Measurements from ENCODE around the gene MAP4K2. TPM values are rescaled to one million over a fixed set of nuclear protein-coding genes. Genes with fewer than 3 reads are reported as not detected.

MAP4K2 gene
- total and polyA plus RNA-seq, 8 donors, result 2.3 to 66.9 (median 13.4) TPM

GRCh38 chr11:64800303-64801157, 2.5 kb downstream of the MAP4K2 start:
- Histone ChIP-seq H3K27me3 (no peaks in the 10 kb centered on the region), H3K27ac (peak overlapping the region in 3 of 5 donors; percentile 29 to 90 (median 85)), H3K36me3 (peaks cover 9 to 68% (median 53%) of the 10 kb centered on the region in 4 donors), H3K9me3 (no peaks in the 10 kb centered on the region), H3K4me1 (peaks cover 24 to 35% (median 33%) of the 10 kb centered on the region in 4 donors), H3K4me3 (no peak overlapping the region)
- DNase-seq, result no peak
- intact Hi-C loops (cut with DNase I; ENCODE audit: low total_unique reads), result no loop called here
- WGBS, 5 donors, result 77 to 89% (median 80%) methylated on average over 16 to 26 of the region's 26 CpGs
- TF ChIP-seq, protein P1, sequence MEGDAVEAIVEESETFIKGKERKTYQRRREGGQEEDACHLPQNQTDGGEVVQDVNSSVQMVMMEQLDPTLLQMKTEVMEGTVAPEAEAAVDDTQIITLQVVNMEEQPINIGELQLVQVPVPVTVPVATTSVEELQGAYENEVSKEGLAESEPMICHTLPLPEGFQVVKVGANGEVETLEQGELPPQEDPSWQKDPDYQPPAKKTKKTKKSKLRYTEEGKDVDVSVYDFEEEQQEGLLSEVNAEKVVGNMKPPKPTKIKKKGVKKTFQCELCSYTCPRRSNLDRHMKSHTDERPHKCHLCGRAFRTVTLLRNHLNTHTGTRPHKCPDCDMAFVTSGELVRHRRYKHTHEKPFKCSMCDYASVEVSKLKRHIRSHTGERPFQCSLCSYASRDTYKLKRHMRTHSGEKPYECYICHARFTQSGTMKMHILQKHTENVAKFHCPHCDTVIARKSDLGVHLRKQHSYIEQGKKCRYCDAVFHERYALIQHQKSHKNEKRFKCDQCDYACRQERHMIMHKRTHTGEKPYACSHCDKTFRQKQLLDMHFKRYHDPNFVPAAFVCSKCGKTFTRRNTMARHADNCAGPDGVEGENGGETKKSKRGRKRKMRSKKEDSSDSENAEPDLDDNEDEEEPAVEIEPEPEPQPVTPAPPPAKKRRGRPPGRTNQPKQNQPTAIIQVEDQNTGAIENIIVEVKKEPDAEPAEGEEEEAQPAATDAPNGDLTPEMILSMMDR (IDR thresholded peaks at IDR 0.05), result no peak
- TF ChIP-seq EP300 (IDR thresholded peaks at IDR 0.05), result no peak
- no peak for TF ChIP-seq POLR2A (IDR thresholded peaks at IDR 0.05)
- TF ChIP-seq POLR2AphosphoS5 (IDR thresholded peaks at IDR 0.05), result no peak

DNA sequence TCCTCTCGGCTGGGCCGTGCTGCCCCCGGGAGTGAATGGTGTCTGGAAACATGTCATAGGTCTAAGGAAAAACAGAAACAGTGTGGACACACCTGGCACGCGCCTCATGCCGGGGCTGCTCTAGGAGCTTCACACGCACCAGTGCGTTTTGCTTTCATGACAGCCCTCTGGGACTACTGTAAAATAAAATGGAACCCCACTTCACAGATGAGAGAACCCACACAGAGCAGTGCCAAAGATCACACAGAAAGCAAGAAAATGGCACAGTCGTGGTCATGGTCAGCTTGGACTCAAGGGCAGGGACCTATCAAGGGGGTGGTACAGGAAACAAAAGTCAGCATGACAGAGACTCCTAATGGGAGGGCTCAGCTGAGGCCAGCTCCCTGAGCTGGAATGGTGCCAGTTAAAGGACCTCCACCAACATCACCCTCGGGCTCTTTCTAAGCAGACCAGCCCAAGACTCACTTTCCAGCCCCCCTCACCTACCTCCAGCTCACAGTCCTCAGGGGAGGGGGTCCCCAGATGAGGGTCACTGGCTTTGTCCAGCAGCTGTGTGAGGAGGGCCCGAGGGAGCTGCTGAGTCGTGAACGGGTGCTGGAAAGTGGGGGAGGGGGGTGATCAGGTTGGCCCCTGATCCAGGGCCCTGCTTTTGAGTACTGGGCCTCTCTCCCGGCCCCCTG, 3.3 kb downstream of the MAP4K2 start:
- 71 to 77% (median 72%) methylated on average over 10 to 14 of the region's 14 CpGs for WGBS, 5 donors
- H3K4me3 ChIP-seq, result no peak overlapping the region
- H3K27me3 ChIP-seq, result no peaks in the 10 kb centered on the region
- H3K27ac ChIP-seq, result peak overlapping the region in 2 of 5 donors; percentile 29 to 85
- intact Hi-C loops (cut with DNase I; ENCODE audit: low total_unique reads), result no loop called here
- no peak for DNase-seq
- no peaks in the 10 kb centered on the region for H3K9me3 ChIP-seq
- H3K4me1 ChIP-seq, result peaks cover 24 to 33% (median 31%) of the 10 kb centered on the region in 4 donors
- TF ChIP-seq, protein P1 (IDR thresholded peaks at IDR 0.05), result no peak
- TF ChIP-seq POLR2AphosphoS5 (IDR thresholded peaks at IDR 0.05), result no peak
- no peak for TF ChIP-seq EP300 (IDR thresholded peaks at IDR 0.05)
- TF ChIP-seq POLR2A (IDR thresholded peaks at IDR 0.05), result no peak
- H3K36me3 ChIP-seq, result peaks cover 2 to 68% (median 46%) of the 10 kb centered on the region in 4 donors

GRCh38 chr11:64799256-64799622, 3.8 kb downstream of the MAP4K2 start:
- WGBS, 5 donors, result 69 to 85% (median 79%) methylated on average over 6 to 7 of the region's 7 CpGs
- H3K4me1 ChIP-seq, result peaks cover 19 to 28% (median 26%) of the 10 kb centered on the region in 4 donors
- no peaks in the 10 kb centered on the region for H3K27me3 ChIP-seq
- H3K36me3 ChIP-seq, result peaks cover 0 to 67% (median 42%) of the 10 kb centered on the region in 4 donors
- H3K27ac ChIP-seq, result no peak overlapping the region
- intact Hi-C loops (cut with DNase I; ENCODE audit: low total_unique reads), result no loop called here
- TF ChIP-seq EP300 (IDR thresholded peaks at IDR 0.05) (no peak), POLR2A (IDR thresholded peaks at IDR 0.05) (no peak), POLR2AphosphoS5 (IDR thresholded peaks at IDR 0.05) (no peak)
- TF ChIP-seq, protein P1 (IDR thresholded peaks at IDR 0.05), result no peak
- DNase-seq, result no peak
- no peaks in the 10 kb centered on the region for H3K9me3 ChIP-seq
- H3K4me3 ChIP-seq, result no peak overlapping the region

GRCh38 chr11:64796757-64797541, 6.1 kb downstream of the MAP4K2 start:
- H3K36me3 ChIP-seq, result peaks cover 0 to 79% (median 50%) of the 10 kb centered on the region in 4 donors
- peaks cover 4 to 10% (median 9%) of the 10 kb centered on the region in 4 donors for H3K4me1 ChIP-seq
- WGBS, 5 donors, result 86 to 90% (median 89%) methylated on average over 13 to 19 of the region's 19 CpGs
- no peak for DNase-seq
- no peaks in the 10 kb centered on the region for H3K9me3 ChIP-seq
- H3K27ac ChIP-seq, result no peak overlapping the region
- no peak overlapping the region for H3K4me3 ChIP-seq
- no peaks in the 10 kb centered on the region for H3K27me3 ChIP-seq
- TF ChIP-seq, protein P1 (IDR thresholded peaks at IDR 0.05), result no peak
- no peak for TF ChIP-seq EP300 (IDR thresholded peaks at IDR 0.05)
- TF ChIP-seq POLR2A (IDR thresholded peaks at IDR 0.05), result no peak
- TF ChIP-seq POLR2AphosphoS5 (IDR thresholded peaks at IDR 0.05), result no peak
- intact Hi-C loops (cut with DNase I; ENCODE audit: low total_unique reads), result no loop called here

Data from stomach (tissue), 9 donors.